Measurements from ENCODE around the gene TSC22D1.

DNA sequence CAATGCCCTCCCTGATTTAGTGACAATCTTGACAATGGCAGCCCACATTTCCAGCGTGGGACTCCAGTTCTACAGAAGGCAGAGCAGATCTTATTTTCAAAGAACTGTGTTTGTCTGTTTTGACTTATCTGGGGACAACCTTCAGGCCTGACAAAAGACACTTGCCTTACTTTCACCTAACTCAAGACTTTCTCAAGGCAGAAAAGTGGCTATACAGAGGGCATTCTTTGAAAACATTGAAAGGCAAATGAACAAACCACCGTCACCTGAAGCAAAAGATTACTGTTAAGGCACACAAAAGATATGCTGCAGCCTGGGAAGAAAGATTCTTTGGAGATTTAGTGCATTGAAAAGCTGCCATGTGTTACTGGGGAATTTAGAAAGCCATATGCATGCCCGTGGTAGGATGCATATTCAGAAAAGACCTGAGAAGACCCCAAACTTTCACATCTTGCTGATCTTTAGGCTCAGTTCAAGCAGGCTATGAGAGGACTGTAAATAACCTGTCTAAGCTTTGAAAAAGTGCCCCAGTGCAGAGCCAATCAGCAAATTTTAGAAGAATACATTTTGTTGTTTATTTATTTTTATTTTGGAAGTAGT is 82.8 kb downstream of the TSC22D1 start:
- TF ChIP-seq, protein P1, sequence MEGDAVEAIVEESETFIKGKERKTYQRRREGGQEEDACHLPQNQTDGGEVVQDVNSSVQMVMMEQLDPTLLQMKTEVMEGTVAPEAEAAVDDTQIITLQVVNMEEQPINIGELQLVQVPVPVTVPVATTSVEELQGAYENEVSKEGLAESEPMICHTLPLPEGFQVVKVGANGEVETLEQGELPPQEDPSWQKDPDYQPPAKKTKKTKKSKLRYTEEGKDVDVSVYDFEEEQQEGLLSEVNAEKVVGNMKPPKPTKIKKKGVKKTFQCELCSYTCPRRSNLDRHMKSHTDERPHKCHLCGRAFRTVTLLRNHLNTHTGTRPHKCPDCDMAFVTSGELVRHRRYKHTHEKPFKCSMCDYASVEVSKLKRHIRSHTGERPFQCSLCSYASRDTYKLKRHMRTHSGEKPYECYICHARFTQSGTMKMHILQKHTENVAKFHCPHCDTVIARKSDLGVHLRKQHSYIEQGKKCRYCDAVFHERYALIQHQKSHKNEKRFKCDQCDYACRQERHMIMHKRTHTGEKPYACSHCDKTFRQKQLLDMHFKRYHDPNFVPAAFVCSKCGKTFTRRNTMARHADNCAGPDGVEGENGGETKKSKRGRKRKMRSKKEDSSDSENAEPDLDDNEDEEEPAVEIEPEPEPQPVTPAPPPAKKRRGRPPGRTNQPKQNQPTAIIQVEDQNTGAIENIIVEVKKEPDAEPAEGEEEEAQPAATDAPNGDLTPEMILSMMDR (IDR thresholded peaks at IDR 0.05 in 4 of 5, conservative IDR thresholded peaks at IDR 0.05 in 1 of 5), result no peak
- no peak for TF ChIP-seq POLR2A (IDR thresholded peaks at IDR 0.05)

Data from gastrocnemius medialis (tissue), 4 donors.